Mammary epithelial cell (primary cell): ENCODE measurements around the gene KLF15.

ENCODE experiments used
- CTCF ChIP-seq, 2 donors: IDR thresholded peaks in 1 of 2; conservative IDR thresholded peaks in 1 of 2; 2 replicates each; pipeline ENCODE4 v1.5.1; 2011 to 2012; ENCODE audit warnings: inconsistent platforms in 2 of 2, low read length in 2 of 2, mild to moderate bottlenecking in 2 of 2, control low read depth in 1 of 2, low read depth in 1 of 2; ENCODE audit not compliant: insufficient read depth in 1 of 2; ENCODE audit errors: extremely low read depth in 1 of 2
- EZH2 ChIP-seq: IDR thresholded peaks from 2 replicates; pipeline ENCODE4 v1.6.1; 2012; ENCODE audit warnings: low read length, inconsistent platforms, borderline replicate concordance

GRCh38 chr3:126399756-126400155 is 42.5 kb upstream of the KLF15 start:
- TF ChIP-seq CTCF (conservative IDR thresholded peaks at IDR 0.05 in 1 of 2, IDR thresholded peaks at IDR 0.05 in 1 of 2; ENCODE audit: extremely low read depth in 1 of 2, insufficient read depth in 1 of 2, low read depth in 1 of 2, low read length in 2 of 2) (no peak), EZH2 (no peak)
